ENCODE measurements around the gene RASGRF1.

RASGRF1 gene

GRCh38 chr15:79101866-79102581, 11.4 kb upstream of the RASGRF1 start:
- no peak for DNase-seq (ENCODE audit: low spot score)

- DNase-seq (ENCODE audit: low spot score) = no peak
Measured at GRCh38 chr15:79099692-79100091, 9.1 kb upstream of the RASGRF1 start.

- no peak for DNase-seq (ENCODE audit: low spot score)
Measured at GRCh38 chr15:79094611-79095021, 4.0 kb upstream of the RASGRF1 start.

GRCh38 chr15:79093352-79093935, 2.9 kb upstream of the RASGRF1 start:
- no peak for DNase-seq (ENCODE audit: low spot score)

- no peak for DNase-seq (ENCODE audit: low spot score)
Measured at GRCh38 chr15:79092382-79092781, 1.8 kb upstream of the RASGRF1 start.

GRCh38 chr15:79091204-79091867, 756 bp upstream of the RASGRF1 start:
- DNase-seq (ENCODE audit: low spot score) = no peak

GRCh38 chr15:79089890-79090486, 592 bp downstream of the RASGRF1 start:
- DNase-seq (ENCODE audit: low spot score) = no peak

- no peak for DNase-seq (ENCODE audit: low spot score)
Measured at GRCh38 chr15:79089331-79089889, 1.2 kb downstream of the RASGRF1 start.

- no peak for DNase-seq (ENCODE audit: low spot score)
Measured at GRCh38 chr15:79088426-79089205, 2.0 kb downstream of the RASGRF1 start.

- no peak for DNase-seq (ENCODE audit: low spot score)
Measured at GRCh38 chr15:79086814-79087213, 3.8 kb downstream of the RASGRF1 start.

- no peak for DNase-seq (ENCODE audit: low spot score)
Measured at GRCh38 chr15:79084308-79084968, 6.1 kb downstream of the RASGRF1 start.

- DNase-seq (ENCODE audit: low spot score) = no peak
Measured at GRCh38 chr15:79083154-79083553, 7.4 kb downstream of the RASGRF1 start.

- DNase-seq (ENCODE audit: low spot score) = no peak
Measured at GRCh38 chr15:79082363-79083070, 8.1 kb downstream of the RASGRF1 start.

GRCh38 chr15:79078763-79079410, 11.7 kb downstream of the RASGRF1 start:
- no peak for DNase-seq (ENCODE audit: low spot score)

GRCh38 chr15:79078003-79078402, 12.6 kb downstream of the RASGRF1 start:
- no peak for DNase-seq (ENCODE audit: low spot score)

GRCh38 chr15:79076661-79077060, 13.9 kb downstream of the RASGRF1 start:
- DNase-seq (ENCODE audit: low spot score) = no peak

- no peak for DNase-seq (ENCODE audit: low spot score)
Measured at GRCh38 chr15:79075256-79075655, 15.3 kb downstream of the RASGRF1 start.

GRCh38 chr15:79073336-79073735, 17.2 kb downstream of the RASGRF1 start:
- DNase-seq (ENCODE audit: low spot score) = no peak

GRCh38 chr15:79071901-79072300, 18.7 kb downstream of the RASGRF1 start:
- no peak for DNase-seq (ENCODE audit: low spot score)

- no peak for DNase-seq (ENCODE audit: low spot score)
Measured at GRCh38 chr15:79068790-79069189, 21.8 kb downstream of the RASGRF1 start.
